ENCODE measurements around the gene TACC2.

- no peak for TF ChIP-seq POLR2A (IDR thresholded peaks at IDR 0.05)
- TF ChIP-seq, protein P1, sequence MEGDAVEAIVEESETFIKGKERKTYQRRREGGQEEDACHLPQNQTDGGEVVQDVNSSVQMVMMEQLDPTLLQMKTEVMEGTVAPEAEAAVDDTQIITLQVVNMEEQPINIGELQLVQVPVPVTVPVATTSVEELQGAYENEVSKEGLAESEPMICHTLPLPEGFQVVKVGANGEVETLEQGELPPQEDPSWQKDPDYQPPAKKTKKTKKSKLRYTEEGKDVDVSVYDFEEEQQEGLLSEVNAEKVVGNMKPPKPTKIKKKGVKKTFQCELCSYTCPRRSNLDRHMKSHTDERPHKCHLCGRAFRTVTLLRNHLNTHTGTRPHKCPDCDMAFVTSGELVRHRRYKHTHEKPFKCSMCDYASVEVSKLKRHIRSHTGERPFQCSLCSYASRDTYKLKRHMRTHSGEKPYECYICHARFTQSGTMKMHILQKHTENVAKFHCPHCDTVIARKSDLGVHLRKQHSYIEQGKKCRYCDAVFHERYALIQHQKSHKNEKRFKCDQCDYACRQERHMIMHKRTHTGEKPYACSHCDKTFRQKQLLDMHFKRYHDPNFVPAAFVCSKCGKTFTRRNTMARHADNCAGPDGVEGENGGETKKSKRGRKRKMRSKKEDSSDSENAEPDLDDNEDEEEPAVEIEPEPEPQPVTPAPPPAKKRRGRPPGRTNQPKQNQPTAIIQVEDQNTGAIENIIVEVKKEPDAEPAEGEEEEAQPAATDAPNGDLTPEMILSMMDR (IDR thresholded peaks at IDR 0.05) = no peak
Observed at GRCh38 chr10:122191936-122192541, 203.1 kb downstream of the TACC2 start.
